GM06990 (cell line): ENCODE results near the gene CHN2.

ENCODE experiments used
- DNase-seq: peaks from one replicate; pipeline ENCODE4 v3.0.0-alpha.2; 2011; ENCODE audit not compliant: insufficient read length; ENCODE audit errors: extremely low read depth
- H3K27me3 ChIP-seq: replicated peaks from 2 replicates; pipeline ENCODE4 v1.6.0; 2011; ENCODE audit warnings: low read length; ENCODE audit not compliant: control insufficient read depth, insufficient read depth
- H3K36me3 ChIP-seq: 2 replicates; pipeline ENCODE4 v1.5.1; 2011; ENCODE audit warnings: low read length; ENCODE audit not compliant: control insufficient read depth, insufficient read depth
- H3K4me3 ChIP-seq: replicated peaks from 2 replicates; pipeline ENCODE4 v1.5.1; 2011; ENCODE audit warnings: low read depth, mild to moderate bottlenecking, control low read depth, low read length
- CTCF ChIP-seq: IDR thresholded peaks from 2 replicates; pipeline ENCODE4 v1.5.1; 2011; ENCODE audit warnings: low read length, control low read depth, mild to moderate bottlenecking, inconsistent platforms; ENCODE audit not compliant: insufficient read depth, poor library complexity, severe bottlenecking

CHN2 gene

GRCh38 chr7:29265208-29265923 is 70.8 kb downstream of the CHN2 start:
- Histone ChIP-seq H3K4me3 (no peak overlapping the region), H3K36me3 (no peaks in the 10 kb centered on the region), H3K27me3 (no peaks in the 10 kb centered on the region; the same call in 1 of the 2 replicates)
- no peak for TF ChIP-seq CTCF
- DNase-seq: no peak

GRCh38 chr7:29269935-29270334 is 75.4 kb downstream of the CHN2 start:
- no peak for TF ChIP-seq CTCF
- H3K4me3 ChIP-seq: no peak overlapping the region
- H3K36me3 ChIP-seq: no peaks in the 10 kb centered on the region
- DNase-seq: no peak
- no peaks in the 10 kb centered on the region; the same call in 1 of the 2 replicates for H3K27me3 ChIP-seq

- Histone ChIP-seq H3K27me3 (no peaks in the 10 kb centered on the region; the same call in 1 of the 2 replicates), H3K4me3 (no peak overlapping the region), H3K36me3 (no peaks in the 10 kb centered on the region)
- TF ChIP-seq CTCF: no peak
- DNase-seq: no peak
These were observed 76.2 kb downstream of the CHN2 start for GRCh38 chr7:29270594-29271318.

- H3K4me3 ChIP-seq: no peak overlapping the region
These were observed 76.7 kb downstream of the CHN2 start for GRCh38 chr7:29271319-29271658.

GRCh38 chr7:29272057-29272456 is 77.5 kb downstream of the CHN2 start:
- Histone ChIP-seq H3K36me3 (no peaks in the 10 kb centered on the region), H3K4me3 (no peak overlapping the region), H3K27me3 (no peaks in the 10 kb centered on the region)
- DNase-seq: no peak
- no peak for TF ChIP-seq CTCF

More at GRCh38 chr7:29271319-29271658, 76.7 kb downstream of the CHN2 start:
- no peak for TF ChIP-seq CTCF
- no peak for DNase-seq
- H3K27me3 ChIP-seq: no peaks in the 10 kb centered on the region; the same call in 1 of the 2 replicates
- no peaks in the 10 kb centered on the region for H3K36me3 ChIP-seq
